SK-N-SH treated with all-trans-retinoic acid at 6 μM for 48 hours (cell line): ENCODE results near the gene GRIN1.

ENCODE experiments used
- ATAC-seq: fragments of 200-7000 bp; cut with Tn5 transposase; 3 replicates; pipeline ENCODE4 v1.9.1; 2020; ENCODE audit warnings: mild to moderate bottlenecking, moderate library complexity
- ARNTL ChIP-seq: fragments of 450-650 bp; formaldehyde crosslinking; IDR thresholded peaks from 2 replicates; pipeline ENCODE4 v1.5.0; 2020; ENCODE audit warnings: low read depth, mild to moderate bottlenecking, moderate library complexity, borderline replicate concordance
- BACH2 ChIP-seq: fragments of 250-450 bp; sonication (Bioruptor Pico); IDR thresholded peaks from 2 replicates; pipeline ENCODE4 v1.9.0; 2021; ENCODE audit warnings: mild to moderate bottlenecking, borderline replicate concordance
- CSDC2 ChIP-seq: fragments of 250-450 bp; sonication (Bioruptor Pico); IDR thresholded peaks from 2 replicates; pipeline ENCODE4 v1.5.0; 2020; ENCODE audit warnings: mild to moderate bottlenecking, moderate library complexity
- CSRNP3 ChIP-seq: fragments of 250-450 bp; sonication (Bioruptor Pico); IDR thresholded peaks from 2 replicates; pipeline ENCODE4 v1.5.1; 2021; ENCODE audit warnings: mild to moderate bottlenecking, moderate library complexity
- ESRRG ChIP-seq: fragments of 250-450 bp; sonication (Bioruptor Pico); IDR thresholded peaks from 2 replicates; pipeline ENCODE4 v1.6.1; 2021; ENCODE audit warnings: mild to moderate bottlenecking
- GLIS3 ChIP-seq: fragments of 250-450 bp; sonication (Bioruptor Pico); IDR thresholded peaks from 2 replicates; pipeline ENCODE4 v1.5.0; 2020; ENCODE audit warnings: mild to moderate bottlenecking, moderate library complexity
- ISL1 ChIP-seq: fragments of 250-450 bp; sonication (Bioruptor Pico); IDR thresholded peaks from 2 replicates; pipeline ENCODE4 v2.1.2; 2022; ENCODE audit warnings: mild to moderate bottlenecking, moderate library complexity
- OSR1 ChIP-seq: fragments of 250-450 bp; sonication (Bioruptor Pico); IDR thresholded peaks from 2 replicates; pipeline ENCODE4 v1.8.0; 2022; ENCODE audit warnings: moderate library complexity, mild to moderate bottlenecking, inconsistent platforms
- PATZ1 ChIP-seq: fragments of 250-450 bp; sonication (Bioruptor Pico); IDR thresholded peaks from 2 replicates; pipeline ENCODE4 v1.8.0; 2020; ENCODE audit warnings: mild to moderate bottlenecking, moderate library complexity, borderline replicate concordance
- POU6F1 ChIP-seq: fragments of 250-450 bp; sonication (Bioruptor Pico); IDR thresholded peaks from 2 replicates; pipeline ENCODE4 v1.8.0; 2021; ENCODE audit warnings: low read depth, mild to moderate bottlenecking, moderate library complexity, borderline replicate concordance
- RARB ChIP-seq: fragments of 250-450 bp; sonication (Bioruptor Pico); IDR thresholded peaks from 2 replicates; pipeline ENCODE4 v1.8.0; 2021; ENCODE audit warnings: mild to moderate bottlenecking, moderate library complexity
- SNAI2 ChIP-seq: fragments of 250-450 bp; sonication (Bioruptor Pico); IDR thresholded peaks from 2 replicates; pipeline ENCODE4 v1.5.0; 2020; ENCODE audit warnings: mild to moderate bottlenecking, moderate library complexity
- TCF4 ChIP-seq: fragments of 250-450 bp; sonication (Bioruptor Pico); IDR thresholded peaks from 2 replicates; pipeline ENCODE4 v1.8.0; 2021; ENCODE audit warnings: mild to moderate bottlenecking, moderate library complexity, borderline replicate concordance
- TOX ChIP-seq: fragments of 250-450 bp; sonication (Bioruptor Pico); IDR thresholded peaks from 2 replicates; pipeline ENCODE4 v1.8.0; 2021; ENCODE audit warnings: mild to moderate bottlenecking, moderate library complexity, borderline replicate concordance
- TSHZ2 ChIP-seq: fragments of 250-450 bp; sonication (Bioruptor Pico); IDR thresholded peaks from 2 replicates; pipeline ENCODE4 v1.5.0; 2020; ENCODE audit warnings: mild to moderate bottlenecking, moderate library complexity
- ZC3H10 ChIP-seq: fragments of 250-450 bp; sonication (Bioruptor Pico); IDR thresholded peaks from 2 replicates; pipeline ENCODE4 v1.5.1; 2021; ENCODE audit warnings: mild to moderate bottlenecking, moderate library complexity
- ZFP3 ChIP-seq: fragments of 250-450 bp; sonication (Bioruptor Pico); IDR thresholded peaks from 2 replicates; pipeline ENCODE4 v1.5.0; 2020; ENCODE audit warnings: mild to moderate bottlenecking, moderate library complexity
- ZNF565 ChIP-seq: fragments of 450-650 bp; formaldehyde crosslinking; conservative IDR thresholded peaks from 2 replicates; pipeline ENCODE4 v1.5.0; 2020; ENCODE audit warnings: low read depth, mild to moderate bottlenecking, moderate library complexity
- ZNF8 ChIP-seq: fragments of 450-650 bp; formaldehyde crosslinking; IDR thresholded peaks from 2 replicates; pipeline ENCODE4 v1.5.0; 2020; ENCODE audit warnings: mild to moderate bottlenecking, moderate library complexity

GRIN1 gene

GRCh38 chr9:137195525-137196220, 56.7 kb downstream of the GRIN1 start:
- no peak for ATAC-seq
- no peak for TF ChIP-seq BACH2 (CRISPR knock-in tag)
- no peak for TF ChIP-seq CSRNP3 (CRISPR knock-in tag)
- no peak for TF ChIP-seq TOX (CRISPR knock-in tag)
- TF ChIP-seq ZFP3: no peak
- no peak for TF ChIP-seq TSHZ2 (CRISPR knock-in tag)
- no peak for TF ChIP-seq GLIS3 (CRISPR knock-in tag)
- no peak for TF ChIP-seq ESRRG (CRISPR knock-in tag)
- TF ChIP-seq OSR1 (CRISPR knock-in tag): no peak
- TF ChIP-seq CSDC2 (CRISPR knock-in tag): no peak
- TF ChIP-seq PATZ1 (CRISPR knock-in tag): no peak
- TF ChIP-seq RARB: no peak
- no peak for TF ChIP-seq ZC3H10 (CRISPR knock-in tag)
- TF ChIP-seq ARNTL: no peak
- TF ChIP-seq POU6F1: no peak
- TF ChIP-seq ZNF8 (CRISPR knock-in tag): no peak
- TF ChIP-seq, all 23 proteins: peak for 0

GRCh38 chr9:137198051-137198901, 59.3 kb downstream of the GRIN1 start:
- no peak for ATAC-seq
- no peak for TF ChIP-seq CSRNP3 (CRISPR knock-in tag)
- no peak for TF ChIP-seq BACH2 (CRISPR knock-in tag)
- TF ChIP-seq TOX (CRISPR knock-in tag): no peak

- no peak for ATAC-seq
- TF ChIP-seq ZFP3: no peak
- TF ChIP-seq GLIS3 (CRISPR knock-in tag): no peak
- TF ChIP-seq ARNTL: no peak
- TF ChIP-seq POU6F1: no peak
- TF ChIP-seq CSDC2 (CRISPR knock-in tag): no peak
- TF ChIP-seq ISL1 (CRISPR knock-in tag): no peak
- no peak for TF ChIP-seq CSRNP3 (CRISPR knock-in tag)
- no peak for TF ChIP-seq TCF4
- no peak for TF ChIP-seq ZNF8 (CRISPR knock-in tag)
- no peak for TF ChIP-seq ZC3H10 (CRISPR knock-in tag)
- TF ChIP-seq TSHZ2 (CRISPR knock-in tag): no peak
- no peak for TF ChIP-seq SNAI2 (CRISPR knock-in tag)
- TF ChIP-seq ZNF565 (CRISPR knock-in tag): no peak
Observed at GRCh38 chr9:137198902-137199283, 59.9 kb downstream of the GRIN1 start.
